HEK293 (cell line): ENCODE results near the gene RACK1.

ENCODE experiments used
- CTCF ChIA-PET: fragments of 350-600 bp; formaldehyde crosslinking; extraction: SDS; loops from one replicate; lab custom pipeline; 2021; ENCODE audit warnings: antibody characterized with exemption; lab: Yijun Ruan, JAX
- POLR2A ChIA-PET: fragments of 300-600 bp; formaldehyde crosslinking; extraction: SDS; loops from one replicate; lab custom pipeline; 2020; ENCODE audit warnings: antibody characterized with exemption, inconsistent platforms; lab: Yijun Ruan, JAX
- H3K27ac ChIP-seq: fragments of 200-500 bp; sonication (Bioruptor generic); 2 replicates; pipeline ENCODE4 v1.5.1; 2014; ENCODE audit warnings: low read depth, low read length, control low read depth, inconsistent platforms; ENCODE audit errors: extremely low read depth
- H3K36me3 ChIP-seq, 2 experiments: fragments of 200-500 bp in 1 of 2; sonication (Bioruptor generic) in 1 of 2; 1 replicate in 1 of 2; 2 replicates in 1 of 2; pipeline ENCODE4 v1.5.1; 2014 to 2017; ENCODE audit warnings: inconsistent platforms in 2 of 2, low read length in 2 of 2; ENCODE audit not compliant: control insufficient read depth in 2 of 2, insufficient read depth in 1 of 2
- H3K4me1 ChIP-seq: fragments of 200-500 bp; sonication (Bioruptor generic); 2 replicates; pipeline ENCODE4 v1.5.1; 2014; ENCODE audit warnings: mild to moderate bottlenecking, low read length, inconsistent platforms; ENCODE audit not compliant: control insufficient read depth, insufficient read depth
- H3K4me3 ChIP-seq: 2 replicates; pipeline ENCODE4 v1.5.1; 2011; ENCODE audit warnings: low read depth, mild to moderate bottlenecking, control low read depth, low read length, moderate library complexity
- H3K9me3 ChIP-seq: fragments of 200-500 bp; sonication (Bioruptor generic); 2 replicates; pipeline ENCODE4 v1.5.1; 2014; ENCODE audit warnings: low read depth, low read length, inconsistent platforms; ENCODE audit not compliant: control insufficient read depth, insufficient read depth
- HIC1 ChIP-seq: fragments of 450-650 bp; formaldehyde crosslinking; IDR thresholded peaks from 2 replicates; pipeline ENCODE4 v1.5.1; 2016; ENCODE audit warnings: missing biosample characterization, missing genetic modification characterization
- OSR2 ChIP-seq: fragments of 450-650 bp; formaldehyde crosslinking; IDR thresholded peaks from 2 replicates; pipeline ENCODE4 v1.5.1; 2016; ENCODE audit warnings: missing biosample characterization, missing genetic modification characterization
- ZBTB10 ChIP-seq: fragments of 450-650 bp; formaldehyde crosslinking; IDR thresholded peaks from 2 replicates; pipeline ENCODE4 v1.5.1; 2016; ENCODE audit warnings: missing biosample characterization, missing genetic modification characterization
- ZBTB17 ChIP-seq: fragments of 450-650 bp; formaldehyde crosslinking; IDR thresholded peaks from 2 replicates; pipeline ENCODE4 v1.5.1; 2016; ENCODE audit warnings: missing biosample characterization, missing genetic modification characterization
- ZBTB48 ChIP-seq: fragments of 450-650 bp; formaldehyde crosslinking; IDR thresholded peaks from 2 replicates; pipeline ENCODE4 v1.5.1; 2016; ENCODE audit warnings: missing biosample characterization, missing genetic modification characterization
- ZFHX2 ChIP-seq: fragments of 450-650 bp; formaldehyde crosslinking; conservative IDR thresholded peaks from 2 replicates; pipeline ENCODE4 v1.5.1; 2016; ENCODE audit warnings: missing biosample characterization, missing genetic modification characterization
- ZNF10 ChIP-seq: fragments of 450-650 bp; formaldehyde crosslinking; IDR thresholded peaks from 2 replicates; pipeline ENCODE4 v1.5.1; 2017; ENCODE audit warnings: missing biosample characterization, missing genetic modification characterization
- ZNF121 ChIP-seq: fragments of 450-650 bp; formaldehyde crosslinking; IDR thresholded peaks from 2 replicates; pipeline ENCODE4 v1.5.1; 2016; ENCODE audit warnings: missing biosample characterization, missing genetic modification characterization
- ZNF155 ChIP-seq: fragments of 450-650 bp; formaldehyde crosslinking; IDR thresholded peaks from 2 replicates; pipeline ENCODE4 v1.5.1; 2016; ENCODE audit warnings: missing biosample characterization, missing genetic modification characterization
- ZNF16 ChIP-seq: fragments of 450-650 bp; formaldehyde crosslinking; IDR thresholded peaks from 2 replicates; pipeline ENCODE4 v1.5.1; 2016; ENCODE audit warnings: low read depth, missing biosample characterization, missing genetic modification characterization
- ZNF223 ChIP-seq: fragments of 450-650 bp; formaldehyde crosslinking; IDR thresholded peaks from 2 replicates; pipeline ENCODE4 v1.5.1; 2016; ENCODE audit warnings: missing biosample characterization, missing genetic modification characterization
- ZNF280C ChIP-seq: fragments of 450-650 bp; formaldehyde crosslinking; IDR thresholded peaks from 2 replicates; pipeline ENCODE4 v1.5.1; 2016; ENCODE audit warnings: missing biosample characterization, missing genetic modification characterization
- ZNF335 ChIP-seq: fragments of 450-650 bp; formaldehyde crosslinking; conservative IDR thresholded peaks from 2 replicates; pipeline ENCODE4 v1.5.1; 2016; ENCODE audit warnings: missing biosample characterization, missing genetic modification characterization
- ZNF350 ChIP-seq: fragments of 450-650 bp; formaldehyde crosslinking; IDR thresholded peaks from 2 replicates; pipeline ENCODE4 v1.5.0; 2017; ENCODE audit warnings: missing biosample characterization, mild to moderate bottlenecking, missing genetic modification characterization
- ZNF398 ChIP-seq: fragments of 450-650 bp; formaldehyde crosslinking; IDR thresholded peaks from 2 replicates; pipeline ENCODE4 v1.5.1; 2017; ENCODE audit warnings: missing biosample characterization, missing genetic modification characterization
- ZNF423 ChIP-seq: fragments of 450-650 bp; formaldehyde crosslinking; IDR thresholded peaks from 2 replicates; pipeline ENCODE4 v1.5.1; 2016; ENCODE audit warnings: missing biosample characterization, missing genetic modification characterization
- ZNF555 ChIP-seq: fragments of 450-650 bp; formaldehyde crosslinking; conservative IDR thresholded peaks from 2 replicates; pipeline ENCODE4 v1.5.1; 2017; ENCODE audit warnings: missing biosample characterization, mild to moderate bottlenecking, missing genetic modification characterization, inconsistent platforms
- ZNF626 ChIP-seq: fragments of 450-650 bp; sonication (Bioruptor Pico); formaldehyde crosslinking; IDR thresholded peaks from 2 replicates; pipeline ENCODE4 v1.5.1; 2018; ENCODE audit warnings: missing biosample characterization, missing genetic modification characterization, inconsistent platforms
- ZNF629 ChIP-seq: fragments of 450-650 bp; formaldehyde crosslinking; IDR thresholded peaks from 2 replicates; pipeline ENCODE4 v1.5.1; 2017; ENCODE audit warnings: missing biosample characterization, missing genetic modification characterization
- ZNF76 ChIP-seq: fragments of 450-650 bp; formaldehyde crosslinking; IDR thresholded peaks from 2 replicates; pipeline ENCODE4; 2016; ENCODE audit warnings: low read depth, missing biosample characterization, missing genetic modification characterization, borderline replicate concordance
- TF ChIP-seq, protein P1 (sequence below): fragments of 450-650 bp; formaldehyde crosslinking; IDR thresholded peaks from 2 replicates; pipeline ENCODE4 v1.5.1; 2017; ENCODE audit warnings: missing biosample characterization, mild to moderate bottlenecking, missing genetic modification characterization, moderate library complexity

The RACK1 gene

DNA sequence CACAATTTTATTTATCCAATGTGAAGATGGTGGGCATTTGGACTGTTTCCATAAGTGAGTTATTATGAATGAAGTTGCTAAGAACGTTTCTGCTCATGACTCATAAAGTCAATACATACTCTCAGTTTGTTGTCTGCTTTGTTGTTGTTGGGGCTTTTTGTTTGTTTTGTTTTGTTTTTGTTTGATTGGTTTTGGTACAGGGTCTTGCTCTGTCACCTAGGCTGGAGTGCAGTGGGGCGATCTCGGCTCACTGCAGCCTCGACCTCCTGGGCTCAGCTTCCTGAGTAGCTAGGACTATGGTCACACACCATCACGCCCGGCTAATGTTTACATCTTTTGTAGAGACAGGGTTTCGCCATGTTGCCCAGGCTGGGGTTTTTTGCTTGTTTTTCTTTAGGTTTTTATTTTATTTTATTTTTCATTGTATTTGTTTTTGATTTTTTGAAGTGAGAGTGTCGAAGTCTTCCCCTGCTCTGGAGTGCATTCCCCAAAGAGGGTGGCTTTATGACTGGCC, 56.7 kb downstream of the RACK1 start:
- CTCF ChIA-PET: interaction anchor here (0.7 to 1.3 kb wide), 3 partner anchors 14 to 1056 kb away, joined by 3 to 4 read pairs (median 4); no protein-coding TSS in a partner anchor

More for the DNA sequence above, 56.7 kb downstream of the RACK1 start:
- Histone ChIP-seq H3K36me3 (no peaks in the 10 kb centered on the region), H3K27ac (peak overlapping the region; percentile 25; the same call in 1 of the 2 replicates), H3K9me3 (no peaks in the 10 kb centered on the region)
- TF ChIP-seq ZNF155 (tag by site-specific recombination) (no peak), OSR2 (peak; percentile 68), ZNF629 (tag by site-specific recombination) (no peak), ZNF555 (no peak), ZNF121 (tag by site-specific recombination) (no peak), ZNF423 (tag by site-specific recombination) (no peak), ZFHX2 (tag by site-specific recombination) (no peak), ZNF350 (no peak), HIC1 (tag by site-specific recombination) (no peak), ZNF223 (tag by site-specific recombination) (no peak), ZBTB48 (tag by site-specific recombination) (no peak), ZNF335 (tag by site-specific recombination) (peak; percentile 87), ZBTB17 (tag by site-specific recombination) (0 out of 2 replicates have a peak, but pooled peaks have one; percentile 7), ZBTB10 (no peak), ZNF16 (tag by site-specific recombination) (no peak), ZNF398 (tag by site-specific recombination) (no peak), ZNF280C (tag by site-specific recombination) (no peak), ZNF626 (no peak), ZNF10 (tag by site-specific recombination) (no peak), ZNF76 (no peak)
- TF ChIP-seq, protein P1, sequence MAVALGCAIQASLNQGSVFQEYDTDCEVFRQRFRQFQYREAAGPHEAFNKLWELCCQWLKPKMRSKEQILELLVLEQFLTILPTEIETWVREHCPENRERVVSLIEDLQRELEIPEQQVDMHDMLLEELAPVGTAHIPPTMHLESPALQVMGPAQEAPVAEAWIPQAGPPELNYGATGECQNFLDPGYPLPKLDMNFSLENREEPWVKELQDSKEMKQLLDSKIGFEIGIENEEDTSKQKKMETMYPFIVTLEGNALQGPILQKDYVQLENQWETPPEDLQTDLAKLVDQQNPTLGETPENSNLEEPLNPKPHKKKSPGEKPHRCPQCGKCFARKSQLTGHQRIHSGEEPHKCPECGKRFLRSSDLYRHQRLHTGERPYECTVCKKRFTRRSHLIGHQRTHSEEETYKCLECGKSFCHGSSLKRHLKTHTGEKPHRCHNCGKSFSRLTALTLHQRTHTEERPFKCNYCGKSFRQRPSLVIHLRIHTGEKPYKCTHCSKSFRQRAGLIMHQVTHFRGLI (tag by site-specific recombination): no peak
- TF ChIP-seq, all 188 proteins: peak for 3
- H3K4me3 ChIP-seq: peak overlapping the region; percentile 12; the same call in 1 of the 2 replicates
- POLR2A ChIA-PET: interaction anchor here (0.9 to 4.0 kb wide), 5 partner anchors 10 to 36 kb away, joined by 3 to 29 read pairs (median 10); partner anchors contain the start of gene TRIM41
- no peaks in the 10 kb centered on the region for H3K4me1 ChIP-seq
